ENCODE data around the gene SLC31A1. TPM values are rescaled to one million over a fixed set of nuclear protein-coding genes. Genes with fewer than 3 reads are reported as not detected.
A peak's percentile ranks its signal among the peaks of the same experiment; 100 is the strongest.

Gene SLC31A1
- total RNA-seq, result 1 to 10 TPM; 8.7 to 9.8 (median 9.4) TPM

- no peaks in the 10 kb centered on the region for H3K36me3 ChIP-seq
These were observed at the start of gene SLC31A1, which contains the start of gene FKBP15 for GRCh38 chr9:113221003-113221799. SLC31A1 (plus strand) TSS chr9:113221544; CDS start chr9:113256149, 34,605 bp downstream. FKBP15 (minus strand) TSS chr9:113221277; CDS start chr9:113221243, 34 bp downstream.

DNA sequence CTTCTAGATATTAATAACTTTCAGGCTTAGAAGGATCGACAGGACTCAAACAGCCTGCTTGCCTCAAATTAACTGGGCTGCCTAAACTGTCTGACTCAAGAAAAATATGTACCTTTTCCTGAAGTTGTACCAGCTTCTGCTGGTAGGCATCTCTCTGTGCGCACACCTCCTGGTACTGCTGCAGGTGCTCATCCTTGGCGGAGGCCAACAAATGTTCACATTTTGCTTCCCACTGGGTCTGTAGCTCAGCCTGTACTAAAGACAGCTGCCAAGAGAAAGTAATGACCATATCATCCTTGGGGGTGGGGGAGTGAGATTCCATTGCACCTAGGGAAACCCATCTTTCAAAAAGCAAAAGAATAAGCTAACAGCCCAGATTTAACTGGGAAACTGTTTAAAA lies 48.0 kb upstream of the SLC31A1 start:
- ATAC-seq, result no peak
- WGBS, 2 donors (ENCODE audit: low coverage in 1 of 2), result 95% methylated on average over 2 of the region's 3 CpGs; no CpG with 5 or more reads in 1 of the 2 donors
- Histone ChIP-seq H3K36me3 (peaks cover 15 to 97% of the 10 kb centered on the region in 2 donors), H3K9me3 (no peaks in the 10 kb centered on the region), H3K4me3 (no peak overlapping the region), H3K4me1 (no peaks in the 10 kb centered on the region), H3K27ac (no peak overlapping the region), H3K27me3 (no peaks in the 10 kb centered on the region)
- TF ChIP-seq POLR2A (IDR thresholded peaks at IDR 0.05), result no peak
- TF ChIP-seq EP300 (IDR thresholded peaks at IDR 0.05), result no peak
- TF ChIP-seq, protein P1, sequence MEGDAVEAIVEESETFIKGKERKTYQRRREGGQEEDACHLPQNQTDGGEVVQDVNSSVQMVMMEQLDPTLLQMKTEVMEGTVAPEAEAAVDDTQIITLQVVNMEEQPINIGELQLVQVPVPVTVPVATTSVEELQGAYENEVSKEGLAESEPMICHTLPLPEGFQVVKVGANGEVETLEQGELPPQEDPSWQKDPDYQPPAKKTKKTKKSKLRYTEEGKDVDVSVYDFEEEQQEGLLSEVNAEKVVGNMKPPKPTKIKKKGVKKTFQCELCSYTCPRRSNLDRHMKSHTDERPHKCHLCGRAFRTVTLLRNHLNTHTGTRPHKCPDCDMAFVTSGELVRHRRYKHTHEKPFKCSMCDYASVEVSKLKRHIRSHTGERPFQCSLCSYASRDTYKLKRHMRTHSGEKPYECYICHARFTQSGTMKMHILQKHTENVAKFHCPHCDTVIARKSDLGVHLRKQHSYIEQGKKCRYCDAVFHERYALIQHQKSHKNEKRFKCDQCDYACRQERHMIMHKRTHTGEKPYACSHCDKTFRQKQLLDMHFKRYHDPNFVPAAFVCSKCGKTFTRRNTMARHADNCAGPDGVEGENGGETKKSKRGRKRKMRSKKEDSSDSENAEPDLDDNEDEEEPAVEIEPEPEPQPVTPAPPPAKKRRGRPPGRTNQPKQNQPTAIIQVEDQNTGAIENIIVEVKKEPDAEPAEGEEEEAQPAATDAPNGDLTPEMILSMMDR (IDR thresholded peaks at IDR 0.05), result no peak
- no peak for TF ChIP-seq POLR2AphosphoS5 (IDR thresholded peaks at IDR 0.05)

More at GRCh38 chr9:113221003-113221799, at the start of gene SLC31A1, which contains the start of gene FKBP15:
- TF ChIP-seq, protein P1 (IDR thresholded peaks at IDR 0.05), result peak in 1 of 4 experiments; percentile 11
- TF ChIP-seq POLR2AphosphoS5 (IDR thresholded peaks at IDR 0.05) (peak; percentile 84), EP300 (IDR thresholded peaks at IDR 0.05) (no peak), POLR2A (IDR thresholded peaks at IDR 0.05) (peak; percentile 26 to 57)
- peak within 1 kb of the TSS; percentile 81 to 86 for H3K4me3 ChIP-seq
- WGBS, 2 donors (ENCODE audit: low coverage in 1 of 2), result 1 to 8% methylated on average over 5 to 27 of the region's 65 CpGs
- peak; percentile 100 for ATAC-seq
- H3K9me3 ChIP-seq, result no peaks in the 10 kb centered on the region
- no peaks in the 10 kb centered on the region for H3K27me3 ChIP-seq
- peak within 1 kb of the TSS; percentile 66 to 91 (median 87) for H3K27ac ChIP-seq
- H3K4me1 ChIP-seq, result peaks cover 4 to 61% (median 16%) of the 10 kb centered on the region in 3 donors

DNA sequence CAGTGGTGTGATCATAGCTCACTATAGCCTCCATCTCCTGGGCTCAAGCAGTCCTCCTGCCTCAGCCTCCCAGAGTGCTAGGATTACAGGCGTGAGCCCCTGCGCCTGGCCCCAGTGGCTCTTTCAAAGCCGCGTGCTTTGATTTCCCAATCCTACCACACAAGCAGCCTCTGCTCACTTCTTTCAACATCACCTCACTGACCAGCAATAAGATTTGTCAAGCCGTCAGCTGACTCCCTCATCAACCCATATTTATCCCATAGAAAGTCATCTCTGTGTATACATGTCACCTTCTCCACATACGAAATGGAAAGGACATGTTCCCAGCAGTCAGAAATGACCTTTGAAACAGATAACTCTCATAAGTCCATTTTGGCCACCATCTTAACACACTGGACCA lies 44.5 kb upstream of the SLC31A1 start:
- Histone ChIP-seq H3K27me3 (no peaks in the 10 kb centered on the region), H3K27ac (no peak overlapping the region), H3K4me3 (no peak overlapping the region), H3K9me3 (no peaks in the 10 kb centered on the region), H3K36me3 (peaks cover 16 to 96% of the 10 kb centered on the region in 2 donors), H3K4me1 (no peaks in the 10 kb centered on the region)
- ATAC-seq, result no peak
- no peak for TF ChIP-seq POLR2A (IDR thresholded peaks at IDR 0.05)
- TF ChIP-seq, protein P1 (IDR thresholded peaks at IDR 0.05), result no peak
- 97 to 100% methylated on average over 2 to 6 of the region's 6 CpGs for WGBS, 2 donors (ENCODE audit: low coverage in 1 of 2)

DNA sequence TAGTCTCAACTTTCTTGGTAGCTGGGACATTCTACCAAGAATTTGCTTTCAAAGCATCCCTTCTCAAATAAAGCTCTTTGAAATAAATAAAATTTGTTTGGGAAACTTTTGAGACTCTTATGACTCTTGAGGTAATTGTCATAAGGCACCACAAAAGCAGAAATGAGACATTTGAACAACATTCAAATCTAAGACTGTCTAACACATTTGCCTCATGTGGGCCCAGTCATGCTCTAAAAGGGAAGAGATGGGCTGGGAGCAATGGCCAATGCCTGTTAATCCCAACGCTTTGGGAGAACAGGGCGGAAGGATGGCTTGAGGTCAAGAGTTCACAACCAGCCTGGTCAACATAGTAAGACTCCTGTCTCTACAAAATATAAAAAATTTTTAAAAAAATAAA lies 44.1 kb upstream of the SLC31A1 start:
- Histone ChIP-seq H3K36me3 (peaks cover 16 to 96% of the 10 kb centered on the region in 2 donors), H3K27me3 (no peaks in the 10 kb centered on the region), H3K27ac (no peak overlapping the region), H3K4me3 (no peak overlapping the region), H3K4me1 (no peaks in the 10 kb centered on the region), H3K9me3 (no peaks in the 10 kb centered on the region)
- no peak for ATAC-seq
- TF ChIP-seq, protein P1 (IDR thresholded peaks at IDR 0.05), result no peak
- no peak for TF ChIP-seq EP300 (IDR thresholded peaks at IDR 0.05)
- WGBS, 2 donors (ENCODE audit: low coverage in 1 of 2), result 94 to 96% methylated on average over 2 of the region's 2 CpGs

- no peaks in the 10 kb centered on the region for H3K9me3 ChIP-seq
- no peak overlapping the region for H3K27ac ChIP-seq
- no peak overlapping the region for H3K4me3 ChIP-seq
- no peaks in the 10 kb centered on the region for H3K27me3 ChIP-seq
- H3K36me3 ChIP-seq, result peaks cover 12 to 96% of the 10 kb centered on the region in 2 donors
- TF ChIP-seq POLR2AphosphoS5 (IDR thresholded peaks at IDR 0.05) (no peak), POLR2A (IDR thresholded peaks at IDR 0.05) (no peak)
- TF ChIP-seq, protein P1 (IDR thresholded peaks at IDR 0.05), result no peak
- no peaks in the 10 kb centered on the region for H3K4me1 ChIP-seq
- no peak for ATAC-seq
- 50 to 100% methylated on average over 1 of the region's 1 CpG for WGBS, 2 donors (ENCODE audit: low coverage in 1 of 2)
These were observed 43.3 kb upstream of the SLC31A1 start for GRCh38 chr9:113178087-113178486.
